Pons (tissue), 1 donor: Measurements from ENCODE around the gene ZMYND10.

Source experiments
- DNase-seq: peaks from one replicate; pipeline ENCODE4 v3.0.0-alpha.2; 2016; ENCODE audit warnings: low spot score

Gene ZMYND10

DNA sequence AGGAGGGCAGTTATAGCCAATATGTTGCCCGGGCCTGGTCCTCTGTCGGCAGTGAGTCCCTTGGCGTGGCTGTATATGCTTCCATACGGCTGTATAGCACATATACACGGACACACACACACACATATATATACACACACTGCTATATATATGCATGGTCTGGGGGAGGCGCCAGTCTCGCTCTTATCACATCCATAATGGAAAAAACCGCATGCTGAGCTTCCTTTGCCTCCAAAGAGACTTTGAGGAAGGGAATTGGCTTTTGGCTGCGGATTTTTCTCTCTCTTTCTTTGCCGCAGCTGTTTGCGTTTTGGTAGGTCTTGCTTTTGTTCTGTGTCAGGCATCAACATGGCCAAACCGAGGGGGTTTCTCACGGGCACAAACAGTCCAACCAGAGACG is 25.1 kb upstream of the ZMYND10 start:
- no peak for DNase-seq

DNA sequence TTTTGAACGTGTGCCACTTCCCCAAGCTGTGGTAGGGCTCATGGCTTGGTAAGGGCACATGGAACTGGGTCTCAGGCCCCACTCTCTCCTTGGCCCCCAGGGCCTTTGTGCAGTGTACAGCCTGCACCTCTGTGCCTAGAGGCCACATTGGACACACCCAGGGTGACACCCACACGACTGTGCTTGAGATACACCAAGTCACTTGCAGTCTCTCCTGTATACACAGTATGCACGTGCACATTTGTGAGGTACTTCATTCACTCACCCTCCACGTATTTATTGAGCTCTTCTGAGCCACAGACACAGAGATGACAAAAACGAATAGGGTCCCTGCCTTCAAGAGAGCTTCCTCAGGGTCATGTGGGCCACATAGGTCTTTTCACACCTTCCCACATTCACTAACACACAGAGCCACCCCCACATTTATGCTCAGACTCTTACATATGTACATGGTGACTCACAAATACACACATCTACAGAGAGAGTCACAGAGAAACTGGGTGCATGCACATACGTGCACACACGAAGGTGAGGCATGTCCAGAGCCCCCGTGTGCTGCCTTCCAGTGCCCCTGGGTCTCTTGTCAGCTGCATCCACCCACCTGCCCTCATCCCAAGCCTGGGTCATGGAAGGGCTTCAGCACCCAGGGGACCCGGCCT is 23.6 kb upstream of the ZMYND10 start:
- no peak for DNase-seq

DNA sequence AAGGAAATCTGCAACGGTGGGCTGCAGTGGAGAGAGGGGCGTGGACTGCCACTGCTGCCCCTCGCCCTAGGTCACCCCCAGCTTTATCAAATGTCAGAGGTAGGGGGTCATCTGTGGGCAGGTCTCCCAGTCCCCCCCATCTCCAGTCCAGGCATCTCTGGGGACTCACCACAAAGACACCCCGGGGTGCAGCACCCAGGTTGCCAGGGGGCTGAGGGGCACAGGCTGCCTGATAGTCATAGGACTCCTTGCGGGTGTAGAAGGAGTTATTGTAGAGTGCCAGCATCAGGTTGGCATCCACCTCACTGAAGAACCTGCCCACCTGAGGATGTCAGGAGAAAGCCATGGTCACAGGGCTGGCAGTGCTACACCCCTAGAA is 20.3 kb upstream of the ZMYND10 start:
- no peak for DNase-seq

DNA sequence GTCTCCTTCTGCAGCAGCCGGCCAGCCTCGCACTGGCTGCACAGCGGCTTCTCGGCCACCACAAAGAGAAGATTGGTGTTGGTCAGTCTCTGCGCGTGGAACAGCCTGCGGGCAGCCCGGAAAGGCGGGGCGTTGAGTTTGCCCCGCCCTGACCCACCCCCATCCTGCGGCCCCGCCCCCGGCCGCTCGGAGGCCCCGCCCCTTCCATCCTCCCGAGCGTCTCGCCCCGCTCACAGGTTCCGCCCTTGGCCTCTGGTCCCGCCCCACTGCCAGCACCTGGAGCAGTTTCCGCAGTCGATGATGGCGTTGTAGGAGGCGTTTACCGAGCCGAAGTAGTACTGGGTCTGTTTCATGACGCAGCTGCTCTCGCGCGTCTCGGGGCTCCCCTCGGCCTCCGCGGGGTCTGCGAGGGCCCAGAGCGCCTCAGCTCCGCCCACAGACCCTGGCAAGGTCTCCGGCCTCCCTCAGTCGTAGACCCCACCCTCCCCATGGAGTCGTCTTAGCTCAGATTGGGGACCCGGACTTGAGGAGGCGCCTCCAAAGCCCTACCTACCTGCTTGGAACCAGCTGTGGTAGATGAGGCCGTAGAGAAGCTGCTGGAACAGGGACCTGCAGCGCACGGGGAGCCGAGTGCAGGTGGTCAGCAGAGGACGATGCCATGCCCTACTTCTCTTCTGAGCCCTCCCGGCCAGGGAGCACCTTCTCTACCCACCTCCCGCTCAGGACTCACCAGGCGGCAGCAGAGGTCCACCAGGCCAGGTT is 19.7 kb upstream of the ZMYND10 start:
- peak; percentile 29 for DNase-seq

DNA sequence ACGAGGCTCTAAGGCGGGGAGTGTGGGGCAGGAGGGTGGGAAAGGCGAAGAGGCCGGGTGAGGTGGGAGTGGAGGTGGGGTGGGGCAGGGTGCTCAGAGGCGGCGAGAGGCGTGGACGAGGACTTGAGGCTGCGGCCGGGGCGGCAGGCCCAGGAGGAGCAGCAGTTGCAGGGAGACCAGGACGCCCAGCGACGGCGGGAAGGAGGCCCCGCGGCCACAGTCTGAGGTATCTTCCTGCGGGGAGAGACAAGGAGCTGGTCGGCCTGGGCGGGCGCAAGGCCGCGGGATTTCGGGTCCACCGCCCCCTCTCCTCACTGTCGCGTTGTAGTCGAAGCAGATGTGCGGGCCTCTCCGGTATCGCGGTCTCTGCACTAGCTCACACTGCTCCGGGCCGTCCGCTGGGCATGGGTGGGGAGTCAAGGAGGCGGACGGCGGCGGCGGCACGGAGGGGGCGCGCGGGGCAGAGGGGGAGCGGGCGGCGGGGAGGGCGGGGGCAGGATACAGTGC is 19.1 kb upstream of the ZMYND10 start:
- no peak for DNase-seq

DNA sequence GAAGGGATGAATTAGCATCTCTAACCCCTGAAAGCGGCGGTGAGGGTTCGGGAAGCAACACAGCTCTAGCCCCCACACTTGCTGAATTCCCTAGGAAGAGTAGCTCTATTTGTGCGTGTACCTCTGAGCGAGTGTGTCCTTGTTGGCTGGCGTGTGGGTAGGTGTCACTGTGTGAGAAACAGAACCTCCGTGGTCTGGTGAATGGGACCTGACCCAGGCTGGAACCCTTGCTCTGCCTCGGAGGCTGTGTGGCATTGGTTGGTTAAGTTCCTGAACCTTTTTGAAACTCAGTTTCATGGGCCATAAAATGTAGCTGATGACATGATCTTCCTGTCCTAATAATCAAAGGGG is 14.2 kb upstream of the ZMYND10 start:
- no peak for DNase-seq

DNA sequence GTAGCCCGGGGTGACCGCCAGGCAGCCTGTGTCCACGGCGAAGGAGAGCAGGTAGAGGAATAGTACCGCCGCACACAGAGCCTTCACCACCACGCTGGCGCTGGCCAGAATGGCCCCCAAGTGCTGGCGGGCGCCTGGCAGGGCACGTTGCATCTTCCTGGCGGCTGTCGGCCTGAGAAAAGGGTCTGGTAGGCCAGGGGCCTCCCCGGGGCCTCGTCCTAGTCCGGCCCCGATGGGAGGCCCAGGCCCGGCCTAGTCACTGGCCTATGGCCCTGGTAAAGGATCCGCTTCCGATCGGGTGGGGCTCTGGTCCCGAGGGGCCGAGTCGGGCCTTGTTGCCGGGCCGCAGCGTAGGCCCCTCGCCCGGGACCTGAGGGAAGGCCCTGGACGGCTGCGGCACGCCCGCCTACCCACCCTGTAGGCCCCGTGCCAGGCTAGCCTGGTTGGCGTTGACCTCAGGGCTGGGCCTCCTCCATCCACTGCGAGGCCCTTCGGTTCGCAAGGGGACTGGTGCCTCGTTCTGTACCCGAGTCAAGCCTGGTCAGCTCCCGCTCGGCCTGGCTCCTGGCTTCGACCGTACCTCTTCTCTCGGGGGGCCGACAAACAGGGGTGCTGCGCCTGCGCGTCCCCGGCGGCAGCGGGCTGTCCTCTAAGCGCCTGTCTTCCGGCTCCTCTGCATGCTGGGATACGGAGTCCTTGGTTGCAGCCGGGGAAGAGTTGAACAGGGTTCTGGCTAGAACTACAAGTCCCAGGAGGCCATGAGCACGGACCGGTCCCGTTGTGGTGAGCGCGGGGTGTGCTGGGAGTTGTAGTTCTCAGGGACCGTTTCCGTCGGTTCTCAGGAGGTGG is 13.6 kb upstream of the ZMYND10 start, which contains the start of gene TMEM115:
TSS of gene TMEM115 (minus strand) at position 611 of the 849 bp plus-strand sequence. CDS start at position 153, 458 bp downstream.
- peak; percentile 100 for DNase-seq

DNA sequence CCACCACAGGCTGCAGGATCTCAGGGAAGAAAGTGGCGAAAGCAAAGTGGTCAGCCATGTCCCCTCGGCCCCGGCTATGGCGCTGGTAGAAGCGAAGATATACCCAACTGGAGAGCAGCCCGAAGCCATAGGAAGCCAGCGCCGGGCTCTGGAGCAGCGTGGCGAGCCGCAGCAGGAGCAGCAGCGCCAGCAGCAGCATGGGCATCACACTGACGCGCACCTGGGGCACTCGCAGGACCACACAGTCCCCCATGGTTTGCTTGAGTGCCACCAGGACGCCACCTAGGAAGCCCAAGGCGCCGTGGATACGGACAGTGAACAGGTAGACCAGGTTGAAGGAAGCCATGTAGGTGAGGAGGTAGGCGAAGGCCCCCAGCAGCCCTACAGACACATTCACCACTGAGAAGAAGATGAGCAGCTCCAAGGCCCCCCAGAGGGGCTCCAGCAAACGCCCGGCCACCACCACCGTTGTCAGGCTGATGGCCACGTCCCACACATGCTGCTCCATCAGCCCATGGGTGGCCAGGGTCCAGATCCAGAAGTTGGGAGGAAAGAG is 12.9 kb upstream of the ZMYND10 start:
- DNase-seq, result no peak

DNA sequence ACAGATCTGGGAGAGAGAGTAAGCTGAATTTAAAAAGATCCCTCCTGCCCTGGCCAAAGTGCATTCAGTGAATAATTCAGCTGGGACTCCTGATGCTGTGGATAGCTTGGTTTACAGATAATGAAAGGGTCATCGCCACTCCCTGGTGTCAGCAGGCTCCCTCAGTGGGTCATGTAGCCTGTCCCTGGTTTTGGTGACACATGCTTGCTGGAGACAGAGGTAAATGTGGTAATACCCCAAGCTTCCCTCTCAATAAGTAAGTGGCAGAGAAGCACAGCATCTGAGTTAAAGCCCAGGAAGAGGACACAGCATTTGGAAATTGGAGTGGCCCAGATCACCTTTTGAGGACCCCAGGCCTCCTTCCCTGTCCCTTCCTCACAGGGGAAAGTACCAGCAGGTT is 11.9 kb upstream of the ZMYND10 start:
- DNase-seq, result no peak

DNA sequence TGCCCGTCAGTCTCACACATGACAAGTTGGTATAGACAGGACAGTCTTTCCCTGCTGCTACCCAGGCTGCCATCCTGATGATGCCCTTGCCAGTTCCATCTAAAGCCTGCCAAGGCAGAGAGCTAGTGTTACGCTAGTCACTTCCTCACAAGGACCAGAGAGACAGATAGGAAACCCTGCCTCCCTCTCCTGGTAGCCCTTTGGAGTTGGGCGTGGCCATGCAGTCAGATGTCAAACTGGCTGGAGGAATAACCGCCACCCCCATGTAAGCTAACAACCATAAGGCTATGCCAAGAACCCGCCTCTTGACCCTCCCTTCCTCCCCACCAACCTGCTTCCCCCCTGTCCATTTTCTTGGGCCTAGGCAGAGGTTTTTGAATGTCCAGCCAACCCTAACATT is 11.0 kb upstream of the ZMYND10 start:
- no peak for DNase-seq

DNA sequence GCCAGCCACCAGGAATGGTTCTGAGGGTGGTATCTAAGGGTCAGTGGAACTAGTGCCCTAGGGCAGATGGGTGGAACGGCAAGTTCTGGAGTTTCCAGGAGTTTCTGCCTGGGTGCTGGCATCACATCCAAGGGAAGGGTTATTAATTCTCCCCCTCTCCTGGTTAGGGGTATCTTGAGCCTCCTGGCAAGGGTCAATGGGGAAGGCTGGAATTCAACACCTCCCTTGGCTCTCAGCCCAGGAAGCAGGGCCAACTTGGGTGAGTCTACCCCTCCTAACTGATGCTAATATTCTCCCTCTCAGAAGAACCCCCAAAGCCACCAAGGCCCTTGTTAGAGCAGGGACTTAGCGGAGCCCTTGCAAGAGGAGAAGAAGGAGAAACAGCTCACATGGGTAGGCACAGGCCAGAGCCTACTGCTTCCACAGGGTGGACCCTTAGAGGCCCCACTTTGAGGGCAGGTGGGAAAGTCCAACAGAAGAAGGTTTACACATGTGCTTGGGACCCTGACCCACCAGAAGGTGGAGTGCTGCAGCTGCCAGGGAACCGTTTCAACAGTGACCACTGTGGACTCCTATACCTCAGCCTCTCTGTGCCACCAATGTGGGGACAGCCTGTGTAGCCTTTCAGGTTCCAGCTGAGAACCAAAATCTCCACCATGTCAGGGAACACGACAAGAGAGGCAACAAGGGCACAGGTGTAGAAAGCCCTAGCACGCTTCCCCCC is 10.5 kb upstream of the ZMYND10 start:
- no peak for DNase-seq

DNA sequence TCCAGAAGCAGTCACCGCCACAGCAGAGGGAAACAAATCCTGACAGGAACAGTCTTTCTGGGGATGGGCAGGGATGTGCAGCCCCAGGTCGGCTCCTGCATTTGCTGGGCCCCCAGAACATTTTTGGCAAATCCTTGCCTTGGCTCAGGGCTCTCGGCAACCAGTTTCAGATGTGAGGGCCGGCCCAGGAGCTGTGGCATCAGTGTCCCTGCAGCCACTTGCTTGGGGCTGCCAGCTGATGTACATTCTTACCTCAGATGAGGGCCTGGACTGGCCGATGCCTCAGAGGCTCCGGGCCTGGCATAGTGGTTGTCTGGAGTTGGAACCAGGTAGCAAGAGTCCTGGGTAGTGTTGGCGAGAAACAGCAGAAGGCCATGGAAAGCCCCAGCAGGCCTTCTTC is 9.3 kb upstream of the ZMYND10 start:
- DNase-seq, result no peak

DNA sequence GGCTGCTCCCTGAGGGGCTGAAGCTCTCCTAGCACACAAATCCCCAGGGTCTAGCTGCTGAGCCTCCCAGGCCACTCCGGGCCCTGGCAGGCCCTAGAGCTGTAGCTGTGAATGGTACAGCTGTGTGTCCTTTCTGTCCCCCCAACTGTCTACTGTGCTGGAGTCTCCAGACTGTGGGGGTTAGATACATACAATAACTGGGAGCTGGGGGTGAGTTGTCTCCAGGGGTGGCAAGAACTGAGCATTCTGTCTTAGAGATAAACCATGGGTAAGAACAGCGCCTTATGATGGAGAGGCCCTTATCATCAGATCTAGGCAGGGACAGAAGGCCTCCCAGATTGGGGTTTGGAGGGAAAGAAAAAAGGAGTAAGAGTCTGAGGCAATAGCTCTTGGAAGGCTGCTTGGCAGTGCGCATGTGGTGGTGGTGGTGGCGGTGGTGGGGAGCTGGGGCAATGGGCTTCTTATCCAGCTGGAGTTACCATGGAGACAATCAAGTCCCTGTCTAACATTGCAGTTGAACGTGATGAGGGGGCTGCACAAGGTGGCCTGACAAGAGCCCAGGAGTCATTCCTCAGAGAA is 8.7 kb upstream of the ZMYND10 start:
- DNase-seq, result no peak

DNA sequence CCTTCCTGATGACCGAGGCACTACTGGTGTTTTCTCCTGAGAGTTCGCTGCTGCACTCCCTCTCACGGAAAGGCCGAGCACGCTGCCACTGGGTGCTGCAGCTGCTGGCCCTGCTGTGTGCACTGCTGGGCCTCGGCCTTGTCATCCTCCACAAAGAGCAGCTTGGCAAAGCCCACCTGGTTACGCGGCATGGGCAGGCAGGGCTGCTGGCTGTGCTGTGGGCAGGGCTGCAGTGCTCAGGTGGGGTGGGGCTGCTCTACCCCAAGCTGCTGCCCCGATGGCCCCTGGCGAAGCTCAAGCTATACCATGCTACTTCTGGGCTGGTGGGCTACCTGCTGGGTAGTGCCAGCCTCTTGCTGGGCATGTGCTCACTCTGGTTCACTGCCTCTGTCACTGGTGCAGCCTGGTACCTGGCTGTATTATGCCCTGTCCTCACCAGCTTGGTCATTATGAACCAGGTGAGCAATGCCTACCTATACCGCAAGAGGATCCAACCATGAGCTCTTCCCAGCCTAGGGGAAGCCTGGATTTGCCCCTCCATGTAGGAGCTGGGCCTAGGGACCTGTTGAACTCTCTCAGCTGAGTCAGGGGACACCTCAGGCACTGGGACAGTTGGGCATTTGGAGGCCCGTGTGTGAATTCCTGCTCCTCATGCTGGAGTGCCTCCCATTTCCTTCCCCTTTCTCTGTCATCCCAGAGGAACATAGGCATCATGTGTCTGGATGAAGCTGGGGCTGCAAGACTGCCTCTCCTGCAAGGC is 7.9 kb upstream of the ZMYND10 start:
- DNase-seq, result no peak

DNA sequence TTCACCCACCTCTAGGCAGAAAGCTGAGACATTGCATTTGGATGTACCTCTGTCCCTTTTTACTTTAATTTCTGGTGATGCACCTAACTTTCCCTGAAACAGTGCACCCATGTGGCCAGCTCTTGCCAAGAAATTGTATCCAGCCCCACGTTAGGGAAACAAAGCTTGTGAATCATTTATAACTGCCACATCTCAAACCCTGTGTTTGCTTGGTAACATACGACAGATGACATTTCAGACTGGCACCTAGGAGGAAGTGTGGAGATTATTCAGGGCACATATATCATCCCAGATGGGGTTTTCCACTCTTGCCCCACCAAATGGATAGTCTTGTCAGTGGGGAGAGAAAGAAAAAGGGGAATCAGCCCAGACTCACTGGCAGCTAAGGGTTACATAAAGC is 7.2 kb upstream of the ZMYND10 start:
- DNase-seq, result no peak

DNA sequence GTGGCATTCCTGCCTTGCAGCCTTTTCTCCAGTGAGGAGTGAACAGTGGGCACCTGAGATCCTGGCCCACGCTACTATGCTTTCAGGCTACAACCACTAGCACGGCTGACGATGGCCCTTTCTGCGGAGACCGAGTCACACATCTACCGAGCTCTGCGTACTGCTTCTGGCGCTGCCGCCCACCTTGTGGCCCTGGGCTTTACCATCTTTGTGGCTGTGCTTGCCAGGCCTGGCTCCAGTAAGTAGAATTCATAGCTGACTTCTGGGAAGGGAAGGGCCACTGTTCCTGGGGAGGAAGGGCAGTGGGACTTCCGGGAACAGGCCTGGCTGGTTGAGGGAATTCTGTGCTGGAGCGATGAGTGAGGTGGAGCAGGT is 5.8 kb upstream of the ZMYND10 start:
- DNase-seq, result no peak

DNA sequence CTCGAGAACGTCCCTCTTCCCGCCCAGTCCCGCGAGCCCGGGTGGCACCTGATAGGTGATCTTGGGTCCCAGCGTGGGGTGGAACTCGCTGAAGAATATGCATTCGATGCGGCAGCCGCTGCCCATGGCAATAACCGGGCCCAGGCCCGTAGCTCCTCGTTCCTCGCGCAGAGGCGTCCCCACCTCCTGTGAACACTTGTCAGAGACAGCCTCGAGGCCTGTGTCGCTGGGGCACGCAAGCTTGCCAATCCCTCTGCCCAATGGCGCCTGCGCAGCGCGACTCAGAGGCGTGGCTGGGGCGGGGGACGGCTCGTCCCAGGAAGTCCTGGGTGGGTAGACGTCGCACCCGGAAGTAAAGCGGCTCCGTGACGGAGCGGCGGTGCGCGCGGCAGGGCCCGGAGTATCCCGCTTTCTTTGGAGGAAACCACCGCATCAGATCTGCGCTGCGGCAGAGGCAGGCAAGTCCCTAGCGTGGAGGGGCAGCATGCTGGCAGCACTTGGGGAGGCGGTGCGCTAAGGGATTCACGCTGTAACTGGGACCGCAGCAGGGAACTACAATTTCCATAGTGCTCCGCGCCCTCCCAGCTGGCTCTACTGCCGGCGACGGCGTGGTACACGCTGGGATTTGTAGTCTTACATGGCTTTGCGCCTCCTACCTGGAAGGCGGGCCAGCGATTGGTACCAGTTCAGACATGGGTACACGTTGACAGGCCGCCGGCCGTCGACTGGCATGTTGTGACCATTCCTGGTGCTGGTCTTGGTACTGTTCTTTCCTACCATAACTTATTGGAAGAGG is 5.2 kb upstream of the ZMYND10 start, which contains the start of the genes CYB561D2 and NPRL2:
TSS of gene CYB561D2 (plus strand) at position 336 of the 796 bp plus-strand sequence. CDS start 572 bp downstream, outside the sequence.
TSS of gene NPRL2 (minus strand) at position 249 of the 796 bp plus-strand sequence. CDS start at position 126, 123 bp downstream.
- DNase-seq, result peak; percentile 97

DNA sequence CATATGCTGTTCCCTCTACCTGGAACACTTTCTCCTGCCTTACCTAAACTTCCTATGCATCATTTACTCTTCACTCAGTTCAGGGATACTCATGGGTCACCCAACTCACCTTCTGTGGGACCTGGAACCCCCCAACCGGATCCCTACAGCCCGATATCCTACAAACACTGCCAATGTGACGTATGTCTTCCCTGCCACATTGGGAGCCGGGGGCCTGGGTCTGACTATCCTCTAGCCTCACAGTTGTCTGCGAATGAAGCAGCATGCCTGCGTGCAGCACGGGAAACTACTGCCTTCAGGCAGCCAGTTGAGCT is 4.6 kb upstream of the ZMYND10 start:
- no peak for DNase-seq

DNA sequence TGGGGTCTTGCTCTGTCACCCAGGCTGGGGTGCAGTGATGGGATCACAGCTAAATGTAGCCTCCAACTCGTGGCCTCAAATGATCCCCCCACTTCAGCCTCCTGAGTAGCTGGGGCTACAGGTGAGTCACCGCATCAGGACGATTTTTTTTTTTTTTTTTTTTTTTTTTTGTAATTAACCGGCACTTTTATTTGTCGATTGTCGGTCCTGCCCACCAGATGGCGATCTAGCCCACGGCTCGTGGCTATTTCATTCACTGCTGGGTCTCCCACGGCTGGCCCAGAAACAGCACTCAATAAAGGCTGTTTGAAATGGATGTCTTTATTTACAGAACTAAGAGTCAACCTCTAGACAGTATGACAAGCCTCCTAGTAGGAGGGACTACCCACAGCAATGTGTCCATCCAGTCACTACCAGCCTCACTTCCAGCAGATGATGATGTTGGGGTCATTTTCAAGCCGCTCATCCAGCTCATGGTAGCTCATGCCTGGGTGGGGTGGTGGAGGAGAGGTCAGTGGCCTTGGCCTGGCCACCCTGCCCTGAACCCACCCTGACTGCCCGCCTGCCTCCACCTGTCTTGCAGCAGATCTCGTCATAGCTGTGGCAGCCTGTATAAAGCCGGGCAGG is 1.8 kb upstream of the ZMYND10 start:
- DNase-seq, result peak; percentile 66
